Activated CD8-positive, alpha-beta memory T cell treated with anti-CD3 and anti-CD28 coated beads for 24 hours (primary cell): Measurements from ENCODE around the gene OR2D3.
"Not testable (repeated sequence)": the region's sequence is repeated elsewhere in the genome, so short reads cannot be mapped to it uniquely, and the experiment has no call there.

ENCODE experiments used
- DNase-seq: peaks from one replicate; pipeline ENCODE4 v3.0.0-alpha.2; 2020

Gene OR2D3

DNA sequence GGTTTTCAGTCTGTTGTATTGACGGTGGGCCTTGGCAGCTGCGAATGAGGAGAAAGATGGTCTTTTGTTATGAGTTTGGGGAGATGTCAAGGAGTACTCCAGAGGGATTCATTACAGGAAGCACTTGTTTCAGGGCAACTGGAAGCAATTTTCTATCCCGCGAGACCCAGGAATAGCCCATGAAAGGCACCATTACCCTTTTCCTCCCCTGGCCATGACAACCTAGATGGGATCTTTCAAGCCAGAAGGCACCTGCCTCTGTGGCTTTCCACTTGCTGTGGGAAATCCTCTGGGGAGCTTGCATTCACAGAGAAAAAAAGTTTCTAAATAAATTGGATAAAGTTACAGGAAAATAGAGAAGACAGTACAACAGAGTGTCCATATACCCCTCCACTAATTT, 8.1 kb downstream of the OR2D3 start:
- no peak for DNase-seq

DNA sequence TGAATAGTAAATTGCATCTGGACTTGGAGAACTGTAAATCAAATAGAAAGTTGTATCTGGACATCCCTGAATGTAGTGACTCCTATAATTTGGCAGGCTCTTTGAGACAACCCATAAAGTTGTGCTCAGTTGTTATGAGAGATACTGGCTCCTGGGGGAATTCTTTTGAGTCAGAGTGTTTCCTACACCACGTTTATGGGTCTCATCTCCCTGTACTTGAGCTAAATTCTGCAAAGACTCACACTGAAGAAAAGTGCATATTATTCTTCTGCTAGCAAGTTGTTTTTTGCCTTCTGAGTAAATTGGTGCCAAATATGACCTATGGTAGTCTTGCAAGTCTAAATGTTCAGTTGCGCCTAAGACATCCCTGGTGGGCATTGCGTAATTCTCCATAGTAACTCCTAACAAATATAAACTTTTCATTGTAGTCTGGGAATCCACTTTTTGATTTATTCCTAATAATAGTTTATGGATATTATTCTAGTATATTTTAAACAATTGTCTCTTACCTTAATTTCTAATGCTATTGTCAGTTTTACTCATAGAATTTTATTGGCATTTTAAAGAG, 10.4 kb downstream of the OR2D3 start:
- no peak for DNase-seq

DNA sequence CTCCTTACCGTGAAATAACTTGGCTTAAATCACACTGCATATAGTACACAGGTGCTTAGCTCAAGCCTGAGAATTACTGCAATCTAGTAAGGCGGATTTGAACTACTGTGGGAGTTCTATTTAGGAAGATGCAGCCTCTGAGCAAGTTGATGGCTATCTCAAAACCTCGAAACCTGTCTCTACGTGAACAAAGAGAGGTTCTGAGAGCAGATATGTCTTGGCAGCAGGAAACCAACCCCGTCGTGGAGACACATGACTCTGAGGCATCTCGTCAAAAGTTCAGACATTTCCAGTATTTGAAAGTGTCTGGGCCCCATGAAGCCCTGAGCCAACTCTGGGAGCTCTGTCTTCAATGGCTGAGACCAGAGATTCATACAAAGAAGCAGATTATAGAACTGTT, 11.3 kb downstream of the OR2D3 start:
- no peak for DNase-seq

DNA sequence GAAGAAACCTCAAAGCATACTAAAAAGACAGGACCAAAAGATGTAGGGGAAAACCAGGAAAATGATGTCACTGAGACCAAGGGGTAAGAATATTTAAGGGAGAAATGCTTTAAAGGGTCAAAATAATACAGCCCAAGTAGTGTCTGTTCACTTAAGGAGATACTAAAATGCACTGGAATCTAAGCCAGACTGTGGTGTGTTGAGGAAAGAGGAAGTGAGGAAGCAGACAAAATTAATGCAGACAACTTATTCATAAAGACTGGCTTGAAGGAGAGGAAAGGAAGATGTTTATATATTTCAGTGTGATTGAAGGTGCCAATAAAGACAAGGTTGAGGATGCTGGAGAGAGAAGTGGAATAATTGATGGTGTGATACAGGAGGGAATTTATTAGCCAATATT, 21.2 kb downstream of the OR2D3 start:
- DNase-seq, result no peak

DNA sequence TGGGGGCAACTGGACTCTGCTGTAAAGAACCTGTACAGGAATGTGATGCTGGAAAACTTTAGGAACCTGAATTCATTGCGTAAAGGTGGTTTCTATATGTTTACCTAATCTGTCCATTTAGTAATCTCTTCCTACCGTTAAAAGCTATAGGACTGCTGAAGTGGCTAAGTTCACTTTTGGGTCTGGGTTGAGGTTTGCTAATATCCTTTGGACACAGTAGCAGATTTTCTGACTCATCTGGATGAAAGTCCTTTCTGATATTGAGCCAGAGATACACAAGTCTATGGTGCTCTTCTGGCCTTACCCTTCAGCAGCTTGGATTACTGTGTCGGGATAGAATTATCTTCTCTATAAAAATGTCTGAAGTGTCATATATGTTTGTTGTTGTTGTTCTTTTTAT, 22.3 kb downstream of the OR2D3 start:
- DNase-seq, result no peak

DNA sequence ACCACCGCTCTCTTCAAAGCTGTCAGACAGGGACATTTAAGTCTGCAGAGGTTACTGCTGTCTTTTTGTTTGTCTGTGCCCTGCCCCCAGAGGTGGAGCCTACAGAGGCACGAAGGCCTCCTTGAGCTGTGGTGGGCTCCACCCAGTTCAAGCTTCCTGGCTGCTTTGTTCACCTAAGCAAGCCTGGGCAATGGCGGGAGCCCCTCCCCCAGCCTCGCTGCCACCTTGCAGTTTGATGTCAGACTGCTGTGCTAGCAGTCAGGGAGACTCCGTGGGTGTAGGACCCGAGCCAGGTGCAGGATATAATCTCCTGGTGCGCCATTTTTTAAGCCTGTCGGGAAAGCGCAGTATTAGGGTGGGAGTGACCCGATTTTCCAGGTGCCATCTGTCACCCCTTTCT, 33.4 kb downstream of the OR2D3 start:
- DNase-seq, result not testable (repeated sequence)

DNA sequence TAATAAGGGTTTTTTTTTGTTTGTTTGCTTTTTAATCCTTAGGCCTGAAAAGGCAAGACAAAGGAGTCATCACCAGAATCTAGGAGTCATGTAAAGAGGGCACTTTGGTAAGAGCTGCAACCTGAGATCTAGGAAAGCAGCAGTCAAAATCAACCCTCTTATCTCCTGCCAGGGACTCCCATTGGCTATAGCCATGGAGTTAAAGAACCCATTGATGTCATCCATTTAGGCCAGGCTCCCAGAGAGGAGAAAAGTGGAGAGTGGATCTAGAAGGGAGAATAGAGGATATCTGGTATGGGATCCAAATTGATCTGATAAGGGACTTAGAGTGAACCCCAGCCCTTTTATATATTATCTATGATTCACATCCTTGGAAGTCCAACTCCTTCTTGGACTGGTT, 41.3 kb downstream of the OR2D3 start:
- no peak for DNase-seq

DNA sequence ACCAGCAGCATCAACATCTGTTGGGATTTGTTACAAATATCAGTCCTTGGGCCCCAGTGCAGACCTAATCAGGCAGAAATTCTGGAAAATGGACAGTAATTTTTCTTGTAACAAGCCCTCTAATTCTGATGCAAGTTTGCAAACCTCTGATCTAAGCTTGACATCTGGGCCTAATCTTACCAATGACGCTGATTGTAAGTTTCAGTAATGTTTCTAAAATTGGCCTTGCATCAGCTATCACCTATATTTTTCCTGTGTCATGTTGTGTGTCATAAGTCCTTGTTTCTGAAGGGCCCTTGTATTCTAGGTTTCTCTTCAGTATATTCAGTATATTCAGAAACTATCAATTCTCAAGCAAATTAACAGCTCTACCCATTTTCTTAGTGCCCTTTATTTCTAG, 41.9 kb downstream of the OR2D3 start:
- no peak for DNase-seq

DNA sequence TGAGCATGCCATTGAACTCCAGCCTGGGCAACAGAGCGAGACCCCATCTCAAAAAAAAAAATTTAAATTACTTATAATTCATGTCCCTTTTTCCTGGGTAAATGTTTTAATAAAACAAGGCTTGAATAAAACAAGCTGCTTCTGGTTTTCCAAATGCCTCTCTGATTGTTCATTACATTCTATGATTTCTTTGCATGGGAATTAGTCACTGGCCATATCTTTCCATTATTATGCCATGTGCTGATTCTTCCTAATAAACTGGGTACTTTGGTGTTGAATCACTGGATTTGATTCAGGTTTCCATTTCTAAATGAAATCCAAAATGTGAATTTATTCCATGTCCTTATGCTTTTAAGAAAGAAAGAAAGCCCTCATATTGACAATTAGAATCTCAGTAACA, 48.0 kb downstream of the OR2D3 start:
- DNase-seq, result no peak

DNA sequence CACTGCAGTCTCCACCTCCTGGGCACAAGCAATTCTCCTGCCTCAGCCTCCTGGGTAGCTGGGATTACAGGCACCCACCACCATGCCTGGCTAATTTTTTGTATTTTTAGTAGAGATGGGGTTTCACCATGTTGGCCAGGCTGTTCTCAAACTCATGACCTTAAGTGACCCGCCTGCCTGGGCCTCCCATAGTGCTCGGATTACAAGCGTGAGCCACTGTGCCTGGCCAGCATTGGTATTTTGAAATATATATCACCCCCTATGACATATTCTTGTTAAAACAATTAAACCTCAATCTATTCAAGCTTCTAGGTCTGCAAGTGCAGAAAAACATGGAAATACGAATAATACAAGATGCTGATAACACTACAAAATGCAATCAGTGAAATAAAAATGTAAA, 49.1 kb downstream of the OR2D3 start:
- DNase-seq, result not testable (repeated sequence)
